MM.1S (cell line): Measurements from ENCODE around the gene ZNF718.

ENCODE experiments used
- EZH2 ChIP-seq: fragments of 300-600 bp; sonication (generic); optimal IDR thresholded peaks from 2 replicates; pipeline ENCODE3; 2017; ENCODE audit warnings: low read depth, mild to moderate bottlenecking, antibody characterized with exemption, low read length, mixed read lengths
- TF ChIP-seq, protein P1 (sequence below): fragments of 300-600 bp; sonication (generic); IDR thresholded peaks from 2 replicates; pipeline ENCODE4 v1.5.1; 2016; ENCODE audit warnings: antibody characterized with exemption, low read length, mixed read lengths

DNA sequence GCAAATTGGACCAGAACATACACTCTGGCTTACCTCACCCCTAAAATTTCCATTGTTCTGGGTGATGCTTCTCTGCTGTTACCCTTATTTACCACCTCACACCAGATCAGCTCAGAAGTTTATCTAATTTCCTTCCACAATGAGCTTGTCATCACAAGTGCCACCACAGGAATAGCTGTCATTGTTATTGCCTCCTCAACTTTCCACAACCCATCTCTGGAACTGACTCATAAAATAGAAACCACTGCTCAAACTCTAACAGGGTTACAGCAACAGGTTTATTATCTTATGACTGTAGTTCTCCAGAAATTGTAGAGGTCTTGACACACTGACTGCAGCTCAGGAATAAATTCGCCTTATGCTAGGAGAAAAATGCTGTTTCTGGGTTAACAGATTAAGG, 52.7 kb downstream of the ZNF718 start:
- TF ChIP-seq, protein P1, sequence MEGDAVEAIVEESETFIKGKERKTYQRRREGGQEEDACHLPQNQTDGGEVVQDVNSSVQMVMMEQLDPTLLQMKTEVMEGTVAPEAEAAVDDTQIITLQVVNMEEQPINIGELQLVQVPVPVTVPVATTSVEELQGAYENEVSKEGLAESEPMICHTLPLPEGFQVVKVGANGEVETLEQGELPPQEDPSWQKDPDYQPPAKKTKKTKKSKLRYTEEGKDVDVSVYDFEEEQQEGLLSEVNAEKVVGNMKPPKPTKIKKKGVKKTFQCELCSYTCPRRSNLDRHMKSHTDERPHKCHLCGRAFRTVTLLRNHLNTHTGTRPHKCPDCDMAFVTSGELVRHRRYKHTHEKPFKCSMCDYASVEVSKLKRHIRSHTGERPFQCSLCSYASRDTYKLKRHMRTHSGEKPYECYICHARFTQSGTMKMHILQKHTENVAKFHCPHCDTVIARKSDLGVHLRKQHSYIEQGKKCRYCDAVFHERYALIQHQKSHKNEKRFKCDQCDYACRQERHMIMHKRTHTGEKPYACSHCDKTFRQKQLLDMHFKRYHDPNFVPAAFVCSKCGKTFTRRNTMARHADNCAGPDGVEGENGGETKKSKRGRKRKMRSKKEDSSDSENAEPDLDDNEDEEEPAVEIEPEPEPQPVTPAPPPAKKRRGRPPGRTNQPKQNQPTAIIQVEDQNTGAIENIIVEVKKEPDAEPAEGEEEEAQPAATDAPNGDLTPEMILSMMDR: no peak
- TF ChIP-seq EZH2: no peak
